ENCODE data around the gene ENDOV.

- TF ChIP-seq CTCF (IDR thresholded peaks at IDR 0.05) (no peak), EZH2 (IDR thresholded peaks at IDR 0.05) (no peak)
These were observed 58.0 kb downstream of the ENDOV start for GRCh38 chr17:80472996-80473395.
